Progenitor cell of endocrine pancreas (in vitro differentiated cells): ENCODE data around the gene GRB10. TPM values are rescaled to one million over a fixed set of nuclear protein-coding genes. Genes with fewer than 3 reads are reported as not detected.
A peak's percentile ranks its signal among the peaks of the same experiment; 100 is the strongest.

ENCODE experiments used
- DNase-seq: peaks from one replicate; pipeline ENCODE4 v3.0.0; 2021; ENCODE audit warnings: low spot score; ENCODE audit not compliant: unreplicated experiment
- H3K27ac Mint-ChIP-seq: 2 replicates; pipeline ENCODE4 v1.8.0; 2021; ENCODE audit warnings: mild to moderate bottlenecking, moderate library complexity, mixed read lengths
- H3K27me3 Mint-ChIP-seq: 2 replicates; pipeline ENCODE4 v1.8.0; 2021; ENCODE audit warnings: mixed read lengths
- H3K36me3 Mint-ChIP-seq: 2 replicates; pipeline ENCODE4 v1.8.0; 2022; ENCODE audit warnings: mixed read lengths; ENCODE audit not compliant: insufficient read depth
- H3K4me1 Mint-ChIP-seq: 2 replicates; pipeline ENCODE4 v1.8.0; 2021; ENCODE audit warnings: low read depth, mixed read lengths
- H3K4me3 Mint-ChIP-seq: 2 replicates; pipeline ENCODE4 v1.8.0; 2021; ENCODE audit warnings: low read depth, mild to moderate bottlenecking, moderate library complexity, mixed read lengths
- H3K9me3 Mint-ChIP-seq: 2 replicates; pipeline ENCODE4 v1.8.0; 2021; ENCODE audit warnings: low read depth, mixed read lengths
- total RNA-seq: library from RNA; stranded (reverse); gene quantifications from 2 replicates; pipeline ENCODE4 v1.2.1, GENCODE V29; 2021
- TF ChIP-seq, protein P1 (sequence below): fragments of 200-600 bp; sonication (generic); IDR thresholded peaks from one replicate; pipeline ENCODE4 v1.5.0; 2021; ENCODE audit warnings: antibody characterized with exemption, mild to moderate bottlenecking; ENCODE audit not compliant: unreplicated experiment

GRB10 gene
- total RNA-seq, 1 donor from 2014 or later: 58.4 TPM

- H3K9me3 Mint-ChIP-seq: no peaks in the 10 kb centered on the region
- H3K27ac Mint-ChIP-seq: peak overlapping the region; percentile 72
- TF ChIP-seq, protein P1, sequence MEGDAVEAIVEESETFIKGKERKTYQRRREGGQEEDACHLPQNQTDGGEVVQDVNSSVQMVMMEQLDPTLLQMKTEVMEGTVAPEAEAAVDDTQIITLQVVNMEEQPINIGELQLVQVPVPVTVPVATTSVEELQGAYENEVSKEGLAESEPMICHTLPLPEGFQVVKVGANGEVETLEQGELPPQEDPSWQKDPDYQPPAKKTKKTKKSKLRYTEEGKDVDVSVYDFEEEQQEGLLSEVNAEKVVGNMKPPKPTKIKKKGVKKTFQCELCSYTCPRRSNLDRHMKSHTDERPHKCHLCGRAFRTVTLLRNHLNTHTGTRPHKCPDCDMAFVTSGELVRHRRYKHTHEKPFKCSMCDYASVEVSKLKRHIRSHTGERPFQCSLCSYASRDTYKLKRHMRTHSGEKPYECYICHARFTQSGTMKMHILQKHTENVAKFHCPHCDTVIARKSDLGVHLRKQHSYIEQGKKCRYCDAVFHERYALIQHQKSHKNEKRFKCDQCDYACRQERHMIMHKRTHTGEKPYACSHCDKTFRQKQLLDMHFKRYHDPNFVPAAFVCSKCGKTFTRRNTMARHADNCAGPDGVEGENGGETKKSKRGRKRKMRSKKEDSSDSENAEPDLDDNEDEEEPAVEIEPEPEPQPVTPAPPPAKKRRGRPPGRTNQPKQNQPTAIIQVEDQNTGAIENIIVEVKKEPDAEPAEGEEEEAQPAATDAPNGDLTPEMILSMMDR: no peak
- H3K4me1 Mint-ChIP-seq: no peaks in the 10 kb centered on the region
- no peak for DNase-seq
- H3K27me3 Mint-ChIP-seq: no peaks in the 10 kb centered on the region
- H3K4me3 Mint-ChIP-seq: no peak overlapping the region
- peaks cover 8% of the 10 kb centered on the region for H3K36me3 Mint-ChIP-seq
Measured at GRCh38 chr7:50608196-50608906, 174.3 kb downstream of the GRB10 start.

DNA sequence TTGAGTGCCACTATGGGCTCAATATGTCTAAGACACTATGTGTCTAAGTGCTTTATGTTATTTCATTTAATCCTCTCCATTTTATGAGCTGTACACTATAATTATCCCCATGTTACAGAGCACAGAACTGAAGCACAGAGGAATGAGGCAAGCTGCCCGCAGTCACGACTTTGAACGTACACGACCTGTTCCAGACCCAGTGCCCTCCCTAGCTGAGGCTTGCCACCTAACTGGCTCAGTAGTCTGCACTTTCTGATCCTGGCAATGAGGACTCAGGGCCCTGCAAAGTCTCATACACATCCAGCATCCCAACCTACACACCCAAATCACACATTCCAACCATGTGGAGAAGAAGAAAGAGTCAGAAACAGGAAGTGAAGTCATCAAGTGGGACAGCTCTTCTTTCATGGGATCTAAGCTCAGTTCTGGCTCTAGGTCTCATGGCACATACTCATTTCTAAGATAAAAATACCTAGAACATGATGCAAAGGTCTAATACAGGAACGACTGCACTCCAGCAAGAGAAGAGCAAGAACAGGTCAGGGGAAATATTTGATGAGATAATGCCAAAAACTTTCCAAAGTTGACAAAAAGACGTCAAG lies 175.1 kb downstream of the GRB10 start:
- DNase-seq: no peak
- H3K36me3 Mint-ChIP-seq: peaks cover 8% of the 10 kb centered on the region
- H3K4me3 Mint-ChIP-seq: no peak overlapping the region
- H3K27ac Mint-ChIP-seq: no peak overlapping the region
- H3K27me3 Mint-ChIP-seq: no peaks in the 10 kb centered on the region
- TF ChIP-seq, protein P1: no peak
- H3K9me3 Mint-ChIP-seq: no peaks in the 10 kb centered on the region
- H3K4me1 Mint-ChIP-seq: no peaks in the 10 kb centered on the region

- no peaks in the 10 kb centered on the region for H3K27me3 Mint-ChIP-seq
- DNase-seq: no peak
- no peaks in the 10 kb centered on the region for H3K9me3 Mint-ChIP-seq
- peaks cover 15% of the 10 kb centered on the region for H3K4me1 Mint-ChIP-seq
- TF ChIP-seq, protein P1: no peak
- no peak overlapping the region for H3K27ac Mint-ChIP-seq
- H3K36me3 Mint-ChIP-seq: peaks cover 7% of the 10 kb centered on the region
- H3K4me3 Mint-ChIP-seq: no peak overlapping the region
Measured at GRCh38 chr7:50605059-50605458, 177.6 kb downstream of the GRB10 start.

- DNase-seq: no peak
- Mint-ChIP-seq H3K4me1 (peaks cover 21% of the 10 kb centered on the region), H3K27me3 (no peaks in the 10 kb centered on the region), H3K4me3 (no peak overlapping the region), H3K9me3 (no peaks in the 10 kb centered on the region), H3K27ac (no peak overlapping the region), H3K36me3 (peaks cover 11% of the 10 kb centered on the region)
- TF ChIP-seq, protein P1: no peak
Measured at GRCh38 chr7:50603287-50603686, 179.4 kb downstream of the GRB10 start.

DNA sequence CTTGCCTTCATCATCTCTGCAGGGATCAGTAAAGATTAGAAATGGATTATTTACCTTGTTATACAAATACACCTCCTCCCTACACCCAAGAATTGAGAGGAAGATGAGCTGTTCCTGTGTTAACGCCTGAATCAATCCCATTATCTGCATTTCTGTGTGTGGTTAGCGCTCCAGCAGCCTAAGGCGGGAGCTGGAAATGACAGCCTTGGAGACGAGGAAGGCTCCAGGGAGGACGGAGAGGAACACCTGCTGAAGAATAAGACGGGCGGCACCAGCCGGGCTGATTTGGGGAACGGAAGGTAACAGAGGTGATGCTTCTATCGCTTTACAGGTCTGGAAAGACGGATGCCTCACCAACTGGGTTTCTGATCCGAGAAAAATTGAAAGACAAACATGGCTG lies 183.3 kb downstream of the GRB10 start:
- DNase-seq: no peak
- no peak overlapping the region for H3K4me3 Mint-ChIP-seq
- H3K36me3 Mint-ChIP-seq: peaks cover 20% of the 10 kb centered on the region
- H3K27me3 Mint-ChIP-seq: no peaks in the 10 kb centered on the region
- H3K4me1 Mint-ChIP-seq: peaks cover 21% of the 10 kb centered on the region
- TF ChIP-seq, protein P1: no peak
- no peaks in the 10 kb centered on the region for H3K9me3 Mint-ChIP-seq
- H3K27ac Mint-ChIP-seq: no peak overlapping the region
